Measurements from ENCODE around the gene ROCK2. TPM values are rescaled to one million over a fixed set of nuclear protein-coding genes. Genes with fewer than 3 reads are reported as not detected.

Gene ROCK2
- total and polyA plus RNA-seq, 9 of the 15 experiments (the other 6 are each of a cell fraction or from before 2014, with no cell fraction given): 4.9 to 30.6 (median 14.3) TPM

- H2AFZ ChIP-seq (ENCODE audit: low read depth, low read length): no peak overlapping the region
- H3K4me3 ChIP-seq: no peak overlapping the region
- H3K79me2 ChIP-seq (ENCODE audit: control insufficient read depth, insufficient read depth, low read length): no peaks in the 10 kb centered on the region
- H3K27me3 ChIP-seq (ENCODE audit: control insufficient read depth in 2 of 2, insufficient read depth in 2 of 2, low read length in 2 of 2): no peaks in the 10 kb centered on the region
- H4K20me1 ChIP-seq (replicated peaks; ENCODE audit: control insufficient read depth, insufficient read depth, low read length): no peaks in the 10 kb centered on the region
- CTCF ChIA-PET (ENCODE audit: low intra/inter-chr PET ratio): interaction anchor here (0.6 kb wide), 1 partner anchor 1542 kb away, joined by 3 read pairs; no protein-coding TSS in a partner anchor
- intact Hi-C loops (cut with micrococcal nuclease) (no loop called here), in situ Hi-C loops (cut with MboI) (no loop called here)
- no peak overlapping the region for H3K4me2 ChIP-seq (ENCODE audit: insufficient read depth, low read length)
- ATAC-seq: no peak; the same call in 2 of the 3 replicates
- no peak overlapping the region; the same call in 2 of the 3 replicates for H3K27ac ChIP-seq (ENCODE audit: extremely low read depth, low read depth, low read length)
- no peak for DNase-seq (ENCODE audit: extremely low read depth in 1 of 4, low spot score in 3 of 4)
- POLR2A ChIA-PET: no interaction called here
- no TSS peak for BruUV-seq (replicated peaks)
- H3K9me1 ChIP-seq (ENCODE audit: control insufficient read depth, insufficient read depth, low read length): no peaks in the 10 kb centered on the region
- WGBS (ENCODE audit: insufficient coverage, low coverage, missing lambda C conversion rate): 87% methylated on average over 6 of the region's 6 CpGs
- FAIRE-seq: no peak
- H3K9me3 ChIP-seq (replicated peaks; ENCODE audit: control insufficient read depth, insufficient read depth, low read depth, low read length): no peaks in the 10 kb centered on the region
- peaks cover 0 to 13% of the 10 kb centered on the region in 2 experiments; a peak in 2 of 5 replicates for H3K4me1 ChIP-seq (replicated peaks in 1 of 2; ENCODE audit: control insufficient read depth in 2 of 2, insufficient read depth in 2 of 2, low read length in 2 of 2)
- H3K9ac ChIP-seq (ENCODE audit: insufficient read depth in 1 of 2, low read depth in 2 of 2, low read length in 2 of 2): no peak overlapping the region
- peaks cover 28% of the 10 kb centered on the region; the same call in 2 of the 3 replicates for H3K36me3 ChIP-seq (ENCODE audit: control insufficient read depth, insufficient read depth, low read length)
- TF ChIP-seq NR4A1 (CRISPR knock-in tag; IDR thresholded peaks at IDR 0.05): peak; percentile 34; the same call in 1 of the 2 replicates
- no peak for TF ChIP-seq NR4A1 (tag; IDR thresholded peaks at IDR 0.05)
- TF ChIP-seq CHD2 (IDR thresholded peaks at IDR 0.05; ENCODE audit: low read depth, low read length): no peak
- no peak for TF ChIP-seq TBP (optimal IDR thresholded peaks at IDR 0.05; ENCODE audit: low read depth, low read length)
- no peak for TF ChIP-seq E2F5 (CRISPR knock-in tag; IDR thresholded peaks at IDR 0.05)
- peak; percentile 13; the same call in 1 of the 2 replicates for TF ChIP-seq DMBX1 (CRISPR knock-in tag; IDR thresholded peaks at IDR 0.05; ENCODE audit: borderline replicate concordance)
- no peak for TF ChIP-seq STAT5A (IDR thresholded peaks at IDR 0.05; ENCODE audit: borderline replicate concordance, low read length)
- TF ChIP-seq ESRRB (CRISPR knock-in tag; IDR thresholded peaks at IDR 0.05; ENCODE audit: borderline replicate concordance): no peak
- no peak for TF ChIP-seq RBM17 (IDR thresholded peaks at IDR 0.05; ENCODE audit: borderline replicate concordance, low read depth, low read length)
- TF ChIP-seq ZSCAN32 (CRISPR knock-in tag; IDR thresholded peaks at IDR 0.05): 0 out of 2 replicates have a peak, but pooled peaks have one; percentile 27
- no peak for TF ChIP-seq ZNF316 (IDR thresholded peaks at IDR 0.05)
- TF ChIP-seq RBM39 (optimal IDR thresholded peaks at IDR 0.05; ENCODE audit: low read depth, low read length): no peak
- TF ChIP-seq ZBTB26 (CRISPR knock-in tag; IDR thresholded peaks at IDR 0.05): no peak
- no peak for TF ChIP-seq TAF9B (IDR thresholded peaks at IDR 0.05; ENCODE audit: partially characterized antibody)
Observed at GRCh38 chr2:11186145-11186544, 158.3 kb downstream of the ROCK2 start.
